ENCODE data around the gene PCDH18. TPM values are rescaled to one million over a fixed set of nuclear protein-coding genes. Genes with fewer than 3 reads are reported as not detected.
"Not testable (repeated sequence)": the region's sequence is repeated elsewhere in the genome, so short reads cannot be mapped to it uniquely, and the experiment has no call there.

PCDH18 gene
- total and polyA plus RNA-seq, 4 donors: 0.89 to 7.7 (median 2.3) TPM

GRCh38 chr4:137502339-137503129, 29.8 kb downstream of the PCDH18 start (continued):
- TF ChIP-seq RXRA (IDR thresholded peaks at IDR 0.05) (no peak), RAD21 (IDR thresholded peaks at IDR 0.05) (no peak)

GRCh38 chr4:137496267-137496666, 36.0 kb downstream of the PCDH18 start:
- not testable (repeated sequence) for H3K27me3 ChIP-seq (ENCODE audit: control insufficient read depth in 4 of 4, insufficient read depth in 4 of 4, low read length in 3 of 4); H3K36me3 ChIP-seq (ENCODE audit: control insufficient read depth in 4 of 4, insufficient read depth in 3 of 4, low read depth in 1 of 4, low read length in 3 of 4); H3K4me1 ChIP-seq (ENCODE audit: control insufficient read depth in 4 of 4, insufficient read depth in 4 of 4, low read length in 3 of 4); H3K9ac ChIP-seq (ENCODE audit: low read depth in 1 of 2, low read length in 2 of 2); DNase-seq (ENCODE audit: low spot score); H3K9me3 ChIP-seq (ENCODE audit: control insufficient read depth in 4 of 4, low read length in 3 of 4); H3K4me3 ChIP-seq (ENCODE audit: low read depth in 1 of 3, low read length in 3 of 3); H3K27ac ChIP-seq (ENCODE audit: low read depth in 1 of 2, low read length in 2 of 2)
- WGBS: 78% methylated on average over 22 of the region's 29 CpGs

- H3K4me3 ChIP-seq (ENCODE audit: low read depth in 1 of 3, low read length in 3 of 3): no peak overlapping the region
- H3K36me3 ChIP-seq (ENCODE audit: control insufficient read depth in 4 of 4, insufficient read depth in 3 of 4, low read depth in 1 of 4, low read length in 3 of 4): no peaks in the 10 kb centered on the region
- no peaks in the 10 kb centered on the region for H3K4me1 ChIP-seq (ENCODE audit: control insufficient read depth in 4 of 4, insufficient read depth in 4 of 4, low read length in 3 of 4)
- H3K27ac ChIP-seq (ENCODE audit: low read depth in 1 of 2, low read length in 2 of 2): no peak overlapping the region
- 64% methylated on average over 2 of the region's 2 CpGs for WGBS
- DNase-seq (ENCODE audit: low spot score): no peak
- TF ChIP-seq NR2F2 (IDR thresholded peaks at IDR 0.05): no peak
- no peak for TF ChIP-seq FOXA1 (IDR thresholded peaks at IDR 0.05)
- no peak for TF ChIP-seq SP1 (IDR thresholded peaks at IDR 0.05)
- TF ChIP-seq CTCF (IDR thresholded peaks at IDR 0.05; ENCODE audit: low read depth, low read length, missing input control): no peak
- no peak for TF ChIP-seq GABPA (IDR thresholded peaks at IDR 0.05 in 1 of 2, conservative IDR thresholded peaks at IDR 0.05 in 1 of 2)
- TF ChIP-seq YY1 (IDR thresholded peaks at IDR 0.05): no peak
- TF ChIP-seq FOXA2 (IDR thresholded peaks at IDR 0.05): no peak
- H3K9me3 ChIP-seq (ENCODE audit: control insufficient read depth in 4 of 4, low read length in 3 of 4): no peaks in the 10 kb centered on the region
- no peak overlapping the region for H3K9ac ChIP-seq (ENCODE audit: low read depth in 1 of 2, low read length in 2 of 2)
- H3K27me3 ChIP-seq (ENCODE audit: control insufficient read depth in 4 of 4, insufficient read depth in 4 of 4, low read length in 3 of 4): no peaks in the 10 kb centered on the region
Measured at GRCh38 chr4:137495578-137495977, 36.7 kb downstream of the PCDH18 start.

DNA sequence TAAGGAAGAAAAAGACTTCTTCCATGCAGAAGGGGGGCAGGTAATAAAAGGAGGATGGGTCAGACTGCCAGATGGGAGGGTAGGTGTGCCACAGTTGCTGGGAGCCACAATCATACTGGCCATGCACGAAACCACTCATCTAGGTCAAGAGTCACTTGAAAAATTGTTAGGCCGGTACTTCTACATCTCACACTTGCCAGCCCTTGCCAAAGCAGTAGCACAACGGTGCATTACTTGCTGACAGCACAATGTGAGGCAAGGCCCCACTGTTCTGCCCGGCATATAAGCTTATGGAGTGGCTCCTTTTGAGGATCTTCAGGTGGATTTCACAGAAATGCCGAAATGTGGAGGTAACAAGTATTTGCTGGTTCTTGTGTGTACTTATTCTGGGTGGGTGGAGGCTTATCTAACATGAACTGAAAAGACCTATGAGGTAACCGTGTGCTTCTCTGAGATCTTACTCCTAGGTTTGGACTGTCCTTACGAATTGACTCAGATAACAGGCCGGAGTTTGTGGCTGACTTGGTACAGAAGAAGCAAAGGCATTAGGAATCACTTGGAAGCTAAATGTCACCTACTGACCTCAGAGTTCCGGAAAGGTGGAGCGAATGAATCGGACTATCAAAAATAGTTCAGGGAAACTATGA, 48.9 kb downstream of the PCDH18 start:
- H3K36me3 ChIP-seq (ENCODE audit: control insufficient read depth in 4 of 4, insufficient read depth in 3 of 4, low read depth in 1 of 4, low read length in 3 of 4); H3K4me3 ChIP-seq (ENCODE audit: low read depth in 1 of 3, low read length in 3 of 3); DNase-seq (ENCODE audit: low spot score); H3K9me3 ChIP-seq (ENCODE audit: control insufficient read depth in 4 of 4, low read length in 3 of 4); H3K9ac ChIP-seq (ENCODE audit: low read depth in 1 of 2, low read length in 2 of 2); H3K27me3 ChIP-seq (ENCODE audit: control insufficient read depth in 4 of 4, insufficient read depth in 4 of 4, low read length in 3 of 4); H3K27ac ChIP-seq (ENCODE audit: low read depth in 1 of 2, low read length in 2 of 2); H3K4me1 ChIP-seq (ENCODE audit: control insufficient read depth in 4 of 4, insufficient read depth in 4 of 4, low read length in 3 of 4): not testable (repeated sequence)
- WGBS: 67% methylated on average over 11 of the region's 11 CpGs

GRCh38 chr4:137479657-137480056, 52.6 kb downstream of the PCDH18 start:
- not testable (repeated sequence) for H3K9ac ChIP-seq (ENCODE audit: low read depth in 1 of 2, low read length in 2 of 2); DNase-seq (ENCODE audit: low spot score); H3K4me3 ChIP-seq (ENCODE audit: low read depth in 1 of 3, low read length in 3 of 3); H3K9me3 ChIP-seq (ENCODE audit: control insufficient read depth in 4 of 4, low read length in 3 of 4); H3K27me3 ChIP-seq (ENCODE audit: control insufficient read depth in 4 of 4, insufficient read depth in 4 of 4, low read length in 3 of 4); H3K4me1 ChIP-seq (ENCODE audit: control insufficient read depth in 4 of 4, insufficient read depth in 4 of 4, low read length in 3 of 4); H3K36me3 ChIP-seq (ENCODE audit: control insufficient read depth in 4 of 4, insufficient read depth in 3 of 4, low read depth in 1 of 4, low read length in 3 of 4); H3K27ac ChIP-seq (ENCODE audit: low read depth in 1 of 2, low read length in 2 of 2)
- WGBS: 83% methylated on average over 5 of the region's 5 CpGs

All from liver (tissue), 9 donors.